SK-N-SH (cell line): ENCODE results near the gene ENTREP3. TPM values are rescaled to one million over a fixed set of nuclear protein-coding genes. Genes with fewer than 3 reads are reported as not detected.

Experiments used
- CTCF ChIA-PET: fragments of 300-600, 350-600 bp; formaldehyde crosslinking; extraction: SDS; loops from one replicate; lab custom pipeline; 2021; lab: Yijun Ruan, JAX
- POLR2A ChIA-PET: fragments of 350-600 bp; sonication (Branson Sonifier 250); formaldehyde crosslinking; extraction: SDS; loops from one replicate; lab custom pipeline; 2020; ENCODE audit warnings: antibody characterized with exemption, inconsistent platforms; lab: Yijun Ruan, JAX
- DNase-seq: peaks from one replicate; pipeline ENCODE4 v3.0.0; 2012
- H2AFZ ChIP-seq: fragments of 200-600 bp; sonication (generic); 2 replicates; pipeline ENCODE4 v1.8.1; 2016; ENCODE audit warnings: antibody characterized with exemption, mild to moderate bottlenecking, low read depth
- H3F3A ChIP-seq: fragments of 200-600 bp; sonication (generic); replicated peaks from 2 replicates; pipeline ENCODE3; 2016; ENCODE audit warnings: antibody characterized with exemption, mild to moderate bottlenecking; ENCODE audit not compliant: insufficient read depth
- H3K27ac ChIP-seq, 2 experiments: fragments of 200-500 bp in 1 of 2; fragments of 200-600 bp in 1 of 2; sonication (Bioruptor generic) in 1 of 2; sonication (generic), shearing (Covaris generic) in 1 of 2; 2 replicates each; pipeline versions ENCODE4 v1.5.1 to v1.6.1; 2014 to 2016; ENCODE audit warnings: low read depth in 2 of 2, inconsistent platforms in 1 of 2, low read length in 1 of 2, mild to moderate bottlenecking in 1 of 2, mixed read lengths in 1 of 2
- H3K27me3 ChIP-seq: fragments of 200-600 bp; sonication (generic), shearing (Covaris generic); 2 replicates; pipeline ENCODE4 v1.6.1; 2016; ENCODE audit warnings: mixed run types; ENCODE audit not compliant: insufficient read depth
- H3K36me3 ChIP-seq, 2 experiments: fragments of 200-500 bp in 1 of 2; fragments of 200-600 bp in 1 of 2; sonication (Bioruptor generic) in 1 of 2; sonication (generic) in 1 of 2; replicated peaks in 1 of 2; 2 replicates each; pipeline versions ENCODE3 to v1.5.1; 2014 to 2016; ENCODE audit warnings: low read length in 1 of 2, mild to moderate bottlenecking in 1 of 2; ENCODE audit not compliant: insufficient read depth in 2 of 2, control insufficient read depth in 1 of 2
- H3K4me1 ChIP-seq, 2 experiments: fragments of 200-500 bp in 1 of 2; fragments of 200-600 bp in 1 of 2; sonication (Bioruptor generic) in 1 of 2; sonication (generic), shearing (Covaris generic) in 1 of 2; 2 replicates each; pipeline versions ENCODE4 v1.5.1 to v1.6.1; 2014 to 2016; ENCODE audit warnings: low read depth in 1 of 2, low read length in 1 of 2, mixed run types in 1 of 2; ENCODE audit not compliant: insufficient read depth in 2 of 2, control insufficient read depth in 1 of 2
- H3K4me2 ChIP-seq: fragments of 200-600 bp; sonication (generic), shearing (Covaris generic); 2 replicates; pipeline ENCODE4 v1.6.1; 2017; ENCODE audit warnings: mixed run types
- H3K4me3 ChIP-seq, 2 experiments: fragments of 200-500 bp in 1 of 2; fragments of 200-600 bp in 1 of 2; sonication (Bioruptor generic) in 1 of 2; sonication (generic), shearing (Covaris generic) in 1 of 2; 2 replicates each; pipeline versions ENCODE4 v1.5.1 to v1.8.1; 2014 to 2016; ENCODE audit warnings: low read depth in 2 of 2, inconsistent platforms in 1 of 2, low read length in 1 of 2, mild to moderate bottlenecking in 1 of 2, mixed read lengths in 1 of 2, moderate library complexity in 1 of 2
- H3K79me2 ChIP-seq: fragments of 200-600 bp; sonication (generic); 2 replicates; pipeline ENCODE4 v1.8.1; 2017; ENCODE audit warnings: mild to moderate bottlenecking; ENCODE audit not compliant: insufficient read depth
- H3K9ac ChIP-seq: fragments of 200-600 bp; sonication (generic); 2 replicates; pipeline ENCODE4 v1.6.1; 2017; ENCODE audit warnings: mixed run types
- H3K9me2 ChIP-seq: fragments of 200-600 bp; sonication (generic); 2 replicates; pipeline ENCODE4 v1.6.1; 2017; ENCODE audit warnings: mixed run types
- H3K9me3 ChIP-seq: fragments of 200-600 bp; sonication (generic); 2 replicates; pipeline ENCODE4 v1.6.1; 2017; ENCODE audit warnings: mixed run types, mild to moderate bottlenecking, moderate library complexity
- H4K20me1 ChIP-seq: fragments of 200-600 bp; sonication (generic); 2 replicates; pipeline ENCODE4 v1.6.1; 2017; ENCODE audit warnings: mild to moderate bottlenecking, mixed run types; ENCODE audit not compliant: insufficient read depth
- CTCF ChIP-seq: fragments of 200-600 bp; sonication (generic); IDR thresholded peaks from 2 replicates; pipeline ENCODE4 v1.6.1; 2017; ENCODE audit warnings: antibody characterized with exemption, mild to moderate bottlenecking, moderate library complexity
- ELF1 ChIP-seq: IDR thresholded peaks from 2 replicates; pipeline ENCODE4 v1.4.0; 2012
- EP300 ChIP-seq, 2 experiments: IDR thresholded peaks; 2 replicates each; pipeline versions ENCODE4 v1.4.0 to v1.6.1; 2012; ENCODE audit warnings: borderline replicate concordance in 1 of 2, low read depth in 1 of 2, low read length in 1 of 2
- FOSL2 ChIP-seq: IDR thresholded peaks from 2 replicates; pipeline ENCODE4 v1.4.0; 2012; ENCODE audit warnings: low read depth, mild to moderate bottlenecking, moderate library complexity, borderline replicate concordance
- FOXJ3 ChIP-seq: sonication (generic); formaldehyde crosslinking; IDR thresholded peaks from 2 replicates; pipeline ENCODE4 v1.5.1; 2020; ENCODE audit warnings: mild to moderate bottlenecking, missing genetic modification reagents
- GABPA ChIP-seq: IDR thresholded peaks from 2 replicates; pipeline ENCODE4 v1.4.0; 2012; ENCODE audit warnings: low read depth, mild to moderate bottlenecking
- IRF3 ChIP-seq: fragments of 150-350 bp; IDR thresholded peaks from 2 replicates; pipeline ENCODE4 v1.6.1; 2016; ENCODE audit warnings: mild to moderate bottlenecking, low read depth, low read length
- MAX ChIP-seq: IDR thresholded peaks from 2 replicates; pipeline ENCODE4 v1.4.0; 2012; ENCODE audit warnings: low read depth
- MXI1 ChIP-seq: IDR thresholded peaks from 2 replicates; pipeline ENCODE4 v1.6.1; 2012; ENCODE audit warnings: mild to moderate bottlenecking, low read depth, low read length, improper control_type of control experiment
- NFIC ChIP-seq: IDR thresholded peaks from 2 replicates; pipeline ENCODE4 v1.4.0; 2012; ENCODE audit warnings: borderline replicate concordance
- NRF1 ChIP-seq: IDR thresholded peaks from 2 replicates; pipeline ENCODE4 v1.6.1; 2012; ENCODE audit warnings: low read depth, mild to moderate bottlenecking, low read length
- PBX3 ChIP-seq: IDR thresholded peaks from 2 replicates; pipeline ENCODE4; 2012
- POLR2AphosphoS5 ChIP-seq: IDR thresholded peaks from 2 replicates; pipeline ENCODE4 v1.6.1; 2012; ENCODE audit warnings: low read depth, low read length
- RAD21 ChIP-seq: IDR thresholded peaks from 2 replicates; pipeline ENCODE4 v1.6.1; 2012; ENCODE audit warnings: mild to moderate bottlenecking, low read length
- RCOR1 ChIP-seq: fragments of 150-350 bp; IDR thresholded peaks from 2 replicates; pipeline ENCODE4 v1.6.1; 2017; ENCODE audit warnings: antibody characterized with exemption, low read length
- RFX5 ChIP-seq: IDR thresholded peaks from 2 replicates; pipeline ENCODE4 v1.6.1; 2012; ENCODE audit warnings: mild to moderate bottlenecking, improper control_type of control experiment, low read length
- SIN3A ChIP-seq: IDR thresholded peaks from 2 replicates; pipeline ENCODE4 v1.6.1; 2012; ENCODE audit warnings: low read depth, mild to moderate bottlenecking, low read length, moderate library complexity, borderline replicate concordance
- TAF1 ChIP-seq: IDR thresholded peaks from 2 replicates; pipeline ENCODE4 v1.6.1; 2012; ENCODE audit warnings: low read depth, mild to moderate bottlenecking, low read length, moderate library complexity, borderline replicate concordance
- USF1 ChIP-seq: IDR thresholded peaks from 2 replicates; pipeline ENCODE4 v1.4.0; 2012; ENCODE audit warnings: low read depth, borderline replicate concordance
- USF2 ChIP-seq: fragments of 150-350 bp; IDR thresholded peaks from 2 replicates; pipeline ENCODE4 v1.6.1; 2017; ENCODE audit warnings: antibody characterized with exemption, low read length, low read depth, borderline replicate concordance
- WGBS: methylation state at CpG from one replicate; pipeline ENCODE4 v1.1.6; 2017; ENCODE audit warnings: low lambda C conversion rate; 5-methylcytosine and 5-hydroxymethylcytosine counted together
- polyA plus RNA-seq, 3 experiments: library from polyadenylated mRNA; depleted of rRNA; stranded (reverse); fragments of >200 nt; gene quantifications; 2 replicates each; pipeline ENCODE4 v1.2.3, GENCODE V29; 2012

Gene ENTREP3
- polyA plus RNA-seq, 1 of the 3 experiments (the other 2 are of a cell fraction): 30.6 TPM

- peaks cover 24 to 26% of the 10 kb centered on the region in 2 experiments for H3K36me3 ChIP-seq
- peak within 1 kb of the TSS; percentile 72 to 94 for H3K4me3 ChIP-seq
- H3K27ac ChIP-seq: peak within 1 kb of the TSS; percentile 86 to 93
- ChIA-PET CTCF (interaction anchor here (0.6 to 13.2 kb wide), 9 partner anchors 13 to 274 kb away, joined by 3 to 126 read pairs (median 4); partner anchors contain the start of gene ENTREP3), POLR2A (interaction anchor here (0.9 to 2.3 kb wide), 10 partner anchors 9 to 585 kb away, joined by 3 to 13 read pairs (median 5); partner anchors contain the start of genes ENTREP3, KRTCAP2, MTX1 and RUSC1)
- peak within 1 kb of the TSS; percentile 88 for H3K9ac ChIP-seq
- peaks cover 41% of the 10 kb centered on the region for H3K79me2 ChIP-seq
- peak; percentile 98 for TF ChIP-seq MXI1
- peak; percentile 99 for TF ChIP-seq MAX
- TF ChIP-seq EP300 (IDR thresholded peaks at IDR 0.05; ENCODE audit: borderline replicate concordance in 1 of 2, low read depth in 1 of 2, low read length in 1 of 2): no peak
- peak; percentile 62 for TF ChIP-seq POLR2AphosphoS5
- peak; percentile 37; the same call in 1 of the 2 replicates for TF ChIP-seq RFX5
- TF ChIP-seq FOSL2: no peak
- peak; percentile 81 for TF ChIP-seq TAF1
- TF ChIP-seq NFIC: peak; percentile 81
- TF ChIP-seq PBX3: peak; percentile 25; the same call in 1 of the 2 replicates
- no peak for TF ChIP-seq RAD21
- TF ChIP-seq SIN3A: peak; percentile 85; the same call in 1 of the 2 replicates
- peak; percentile 69 for TF ChIP-seq ELF1
- TF ChIP-seq IRF3: no peak; the same call in 1 of the 2 replicates
- 0 out of 2 replicates have a peak, but pooled peaks have one; percentile 31 for TF ChIP-seq FOXJ3 (CRISPR knock-in tag)
- TF ChIP-seq RCOR1: no peak
- TF ChIP-seq USF1: peak; percentile 92
- TF ChIP-seq CTCF: no peak
- peak; percentile 30; the same call in 1 of the 2 replicates for TF ChIP-seq GABPA
- peak; percentile 45; the same call in 1 of the 2 replicates for TF ChIP-seq NRF1
- peak; percentile 67 for TF ChIP-seq USF2
- peak within 1 kb of the TSS; percentile 86 for H3K4me2 ChIP-seq
- peak; percentile 98 for DNase-seq
- peaks cover 17% of the 10 kb centered on the region for H4K20me1 ChIP-seq
- peak within 1 kb of the TSS; percentile 34; the same call in 1 of the 2 replicates for H2AFZ ChIP-seq
- H3K4me1 ChIP-seq: peaks cover 3 to 22% of the 10 kb centered on the region in 2 experiments; a peak in 2 of 4 replicates
- no peaks in the 10 kb centered on the region for H3K9me3 ChIP-seq
- H3K27me3 ChIP-seq: no peaks in the 10 kb centered on the region
- H3F3A ChIP-seq: peaks cover 14% of the 10 kb centered on the region
- 42% methylated on average over 26 of the region's 61 CpGs for WGBS
- H3K9me2 ChIP-seq: no peaks in the 10 kb centered on the region
Observed at GRCh38 chr1:155273343-155274245, 18.3 kb upstream of the ENTREP3 start, which contains the start of gene CLK2. Gene CLK2 (minus strand): TSS chr1:155273504. CDS start chr1:155270977, 2,527 bp downstream.
